Endothelial cell (in vitro differentiated cells): ENCODE data around the gene SLC45A2. TPM values are rescaled to one million over a fixed set of nuclear protein-coding genes. Genes with fewer than 3 reads are reported as not detected.
"Not testable (repeated sequence)": the region's sequence is repeated elsewhere in the genome, so short reads cannot be mapped to it uniquely, and the experiment has no call there.

Experiments used
- DNase-seq: peaks from one replicate; pipeline ENCODE4 v3.0.0; 2021; ENCODE audit warnings: low spot score
- H3K27ac Mint-ChIP-seq: one replicate; pipeline ENCODE4 v1.8.0; 2021; ENCODE audit warnings: mixed read lengths, inconsistent platforms; ENCODE audit not compliant: unreplicated experiment
- H3K27me3 Mint-ChIP-seq: one replicate; pipeline ENCODE4 v1.8.0; 2021; ENCODE audit warnings: mild to moderate bottlenecking, moderate library complexity, mixed read lengths, inconsistent platforms; ENCODE audit not compliant: unreplicated experiment
- H3K36me3 Mint-ChIP-seq: one replicate; pipeline ENCODE4 v1.8.0; 2021; ENCODE audit warnings: mild to moderate bottlenecking, low read depth, mixed read lengths, inconsistent platforms; ENCODE audit not compliant: unreplicated experiment
- H3K4me1 Mint-ChIP-seq: one replicate; pipeline ENCODE4 v1.8.0; 2021; ENCODE audit warnings: mild to moderate bottlenecking, mixed read lengths, inconsistent platforms; ENCODE audit not compliant: unreplicated experiment
- H3K4me3 Mint-ChIP-seq: one replicate; pipeline ENCODE4 v1.8.0; 2021; ENCODE audit warnings: mild to moderate bottlenecking, mixed read lengths, inconsistent platforms; ENCODE audit not compliant: unreplicated experiment
- H3K9me3 Mint-ChIP-seq: one replicate; pipeline ENCODE4 v1.8.0; 2021; ENCODE audit warnings: mixed read lengths, inconsistent platforms; ENCODE audit not compliant: unreplicated experiment
- CTCF ChIP-seq: fragments of 200-600 bp; sonication (generic); IDR thresholded peaks from one replicate; pipeline ENCODE4 v1.5.0; 2021; ENCODE audit warnings: antibody characterized with exemption; ENCODE audit not compliant: unreplicated experiment
- total RNA-seq: library from RNA; stranded (reverse); fragmentation: NEBNext Ultra II Directional; extraction: Animal tissue kit (Norgen Biotek cat#: 25700); gene quantifications from one replicate; pipeline ENCODE4 v1.2.1, GENCODE V29; 2021; ENCODE audit not compliant: unreplicated experiment

SLC45A2 gene
- total RNA-seq, 1 donor from 2014 or later: 0.15 TPM

GRCh38 chr5:33921002-33921401 lies 63.5 kb downstream of the SLC45A2 start:
- no peak overlapping the region for H3K27ac Mint-ChIP-seq

GRCh38 chr5:33914844-33915243 lies 69.6 kb downstream of the SLC45A2 start:
- H3K36me3 Mint-ChIP-seq, DNase-seq, H3K9me3 Mint-ChIP-seq, H3K4me1 Mint-ChIP-seq, H3K27me3 Mint-ChIP-seq, H3K4me3 Mint-ChIP-seq, H3K27ac Mint-ChIP-seq: not testable (repeated sequence)

More at GRCh38 chr5:33921002-33921401, 63.5 kb downstream of the SLC45A2 start:
- Mint-ChIP-seq H3K4me1 (no peaks in the 10 kb centered on the region), H3K36me3 (peaks cover 4% of the 10 kb centered on the region), H3K27me3 (peaks cover 3% of the 10 kb centered on the region), H3K4me3 (no peak overlapping the region), H3K9me3 (no peaks in the 10 kb centered on the region)
- no peak for TF ChIP-seq CTCF
- DNase-seq: no peak

GRCh38 chr5:33906248-33906647 lies 78.2 kb downstream of the SLC45A2 start:
- H3K27ac Mint-ChIP-seq, DNase-seq, H3K36me3 Mint-ChIP-seq, H3K4me1 Mint-ChIP-seq, H3K4me3 Mint-ChIP-seq, H3K27me3 Mint-ChIP-seq, H3K9me3 Mint-ChIP-seq: not testable (repeated sequence)

- H3K27ac Mint-ChIP-seq: no peak overlapping the region
- no peak overlapping the region for H3K4me3 Mint-ChIP-seq
- TF ChIP-seq CTCF: no peak
- no peaks in the 10 kb centered on the region for H3K9me3 Mint-ChIP-seq
- no peaks in the 10 kb centered on the region for H3K4me1 Mint-ChIP-seq
- DNase-seq: no peak
- H3K36me3 Mint-ChIP-seq: peaks cover 4% of the 10 kb centered on the region
- no peaks in the 10 kb centered on the region for H3K27me3 Mint-ChIP-seq
Measured at GRCh38 chr5:33905381-33905780, 79.1 kb downstream of the SLC45A2 start.

GRCh38 chr5:33903118-33903517 lies 81.4 kb downstream of the SLC45A2 start:
- TF ChIP-seq CTCF: no peak
- Mint-ChIP-seq H3K27ac (no peak overlapping the region), H3K4me3 (no peak overlapping the region), H3K9me3 (no peaks in the 10 kb centered on the region), H3K4me1 (no peaks in the 10 kb centered on the region), H3K27me3 (no peaks in the 10 kb centered on the region), H3K36me3 (peaks cover 4% of the 10 kb centered on the region)
- DNase-seq: no peak

- TF ChIP-seq CTCF: no peak
- H3K27ac Mint-ChIP-seq: no peak overlapping the region
- no peaks in the 10 kb centered on the region for H3K36me3 Mint-ChIP-seq
- no peaks in the 10 kb centered on the region for H3K9me3 Mint-ChIP-seq
- DNase-seq: no peak
- no peaks in the 10 kb centered on the region for H3K27me3 Mint-ChIP-seq
- H3K4me3 Mint-ChIP-seq: no peak overlapping the region
- H3K4me1 Mint-ChIP-seq: no peaks in the 10 kb centered on the region
Measured at GRCh38 chr5:33901156-33901555, 83.3 kb downstream of the SLC45A2 start.

Other genes with a start within 250 kb of the SLC45A2 start
- gene ADAMTS12, start 92.7 kb downstream of the SLC45A2 start, total RNA-seq: 9.8 TPM
- 0.18 TPM for gene RXFP3, start 48.3 kb downstream of the SLC45A2 start, total RNA-seq
- gene AMACR, start 23.4 kb upstream of the SLC45A2 start, total RNA-seq: 29.3 TPM
- gene C1QTNF3, start 58.5 kb upstream of the SLC45A2 start, total RNA-seq: 2.1 TPM